COLO829 (cell line): Measurements from ENCODE around the gene DGKI.
"Not testable (repeated sequence)": the region's sequence is repeated elsewhere in the genome, so short reads cannot be mapped to it uniquely, and the experiment has no call there.

Experiments used
- DNase-seq: peaks from one replicate; pipeline ENCODE4 v3.0.0; 2012; ENCODE audit warnings: low spot score

Gene DGKI

DNA sequence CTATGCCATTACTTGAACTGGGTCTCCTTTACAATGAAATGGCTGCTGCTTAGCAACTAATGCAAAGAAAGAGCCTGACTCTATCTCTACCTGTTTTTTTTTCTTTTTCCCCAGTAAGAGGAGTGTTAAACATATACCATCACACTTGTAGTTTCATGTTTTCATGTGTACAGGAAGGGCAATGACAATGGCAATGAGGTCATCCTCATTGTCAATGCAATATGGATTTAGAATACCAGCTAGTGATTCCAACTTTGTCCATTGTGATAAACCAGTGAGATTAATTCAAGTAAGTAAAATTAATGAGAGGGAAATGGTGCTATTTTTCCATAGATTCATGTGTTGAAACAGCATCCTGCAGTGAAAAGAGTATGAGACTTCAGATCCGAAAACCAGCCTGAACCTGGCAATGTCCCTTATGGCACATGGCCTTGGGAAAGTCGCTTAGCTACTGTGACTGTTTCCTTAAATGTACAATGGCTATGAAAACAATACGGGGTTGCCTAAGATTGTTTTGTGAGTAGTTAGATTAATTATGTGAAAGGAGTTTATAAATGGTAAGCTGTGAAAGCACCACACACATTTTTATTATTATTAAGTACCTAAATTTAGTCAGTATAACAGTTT is 11.2 kb downstream of the DGKI start:
- no peak for DNase-seq

DNA sequence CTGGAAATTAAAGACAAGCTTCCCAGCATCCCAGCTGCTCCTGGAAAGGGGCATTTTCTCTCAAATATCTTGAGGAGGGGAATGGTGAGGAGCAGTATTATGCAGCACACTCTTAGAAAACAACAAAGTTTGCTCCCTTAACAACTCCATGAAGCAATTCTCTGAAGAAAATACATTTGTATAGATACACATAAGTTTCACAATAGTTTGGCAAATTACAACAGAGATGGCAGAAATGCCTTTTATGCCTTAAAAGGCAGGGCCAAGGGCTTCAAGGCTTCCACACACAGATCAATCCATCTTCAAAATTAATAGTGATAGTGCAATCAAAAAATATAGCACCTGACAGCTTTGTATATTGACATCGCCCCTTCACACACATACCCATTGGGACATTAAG is 12.2 kb downstream of the DGKI start:
- DNase-seq = no peak

DNA sequence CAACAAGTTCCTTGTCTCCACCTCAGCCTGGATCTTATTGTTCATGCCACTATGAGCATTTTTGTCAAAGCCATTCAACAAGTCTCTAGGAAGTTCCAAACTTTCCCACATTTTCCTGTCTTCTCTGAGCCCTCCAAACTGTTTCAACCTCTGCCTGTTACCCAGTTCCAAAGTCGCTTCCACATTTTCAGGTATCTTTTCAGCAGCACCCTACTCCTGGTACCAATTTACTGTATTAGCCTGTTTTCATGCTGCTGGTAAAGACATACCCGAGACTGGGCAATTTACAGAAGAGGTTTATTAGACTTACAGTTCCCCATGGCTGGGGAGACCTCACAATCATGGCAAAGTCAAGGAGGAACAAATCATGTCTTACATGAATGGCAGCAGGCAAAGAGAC is 13.8 kb downstream of the DGKI start:
- DNase-seq = not testable (repeated sequence)

DNA sequence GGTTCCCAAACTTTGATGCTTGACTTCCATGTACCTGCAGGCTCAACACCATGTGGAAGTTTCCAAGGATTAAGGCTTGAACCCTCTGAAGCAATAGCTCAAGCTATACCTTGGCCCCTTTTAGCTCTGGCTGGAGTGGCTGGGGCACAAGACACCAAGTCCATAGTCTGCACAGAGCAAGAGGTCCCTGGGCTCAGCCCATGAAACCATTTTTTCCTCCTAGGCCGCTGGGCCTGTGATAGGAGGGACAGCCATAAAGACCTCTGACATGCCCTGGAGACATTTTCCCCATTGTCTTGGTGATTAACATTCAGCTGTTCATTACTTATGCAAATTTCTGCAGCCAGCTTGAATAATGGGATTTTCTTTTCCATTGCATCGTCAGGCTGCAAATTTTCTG is 14.4 kb downstream of the DGKI start:
- no peak for DNase-seq

- DNase-seq = not testable (repeated sequence)
Measured at GRCh38 chr7:137831555-137831954, 15.2 kb downstream of the DGKI start.

- no peak for DNase-seq
Measured at GRCh38 chr7:137829337-137829992, 17.3 kb downstream of the DGKI start.

- DNase-seq = no peak
Measured at GRCh38 chr7:137828456-137828855, 18.3 kb downstream of the DGKI start.

GRCh38 chr7:137825489-137825888 is 21.3 kb downstream of the DGKI start:
- DNase-seq = no peak

- DNase-seq = peak; percentile 75
Measured at GRCh38 chr7:137820677-137821420, 25.9 kb downstream of the DGKI start.

GRCh38 chr7:137820156-137820555 is 26.6 kb downstream of the DGKI start:
- DNase-seq = no peak

DNA sequence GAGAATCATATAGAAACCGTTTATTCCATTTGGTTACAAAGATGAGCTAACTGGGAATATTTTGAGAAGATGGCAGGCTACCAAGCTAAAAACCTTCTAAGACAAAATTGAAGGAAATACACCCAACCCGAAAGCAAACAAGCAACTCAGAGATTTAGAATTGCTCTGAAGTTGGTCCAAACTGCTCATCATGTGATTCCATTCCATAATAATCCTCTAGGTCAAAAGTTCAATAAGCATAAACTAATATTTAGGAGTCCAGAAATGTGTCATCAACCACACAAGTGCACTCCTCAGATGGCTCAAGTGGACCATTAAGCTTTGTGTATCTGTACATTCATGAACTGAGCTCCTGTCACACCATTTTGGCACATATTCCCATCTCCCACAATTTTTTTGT is 28.7 kb downstream of the DGKI start:
- DNase-seq = peak; percentile 57

- no peak for DNase-seq
Measured at GRCh38 chr7:137816696-137817320, 30.0 kb downstream of the DGKI start.

DNA sequence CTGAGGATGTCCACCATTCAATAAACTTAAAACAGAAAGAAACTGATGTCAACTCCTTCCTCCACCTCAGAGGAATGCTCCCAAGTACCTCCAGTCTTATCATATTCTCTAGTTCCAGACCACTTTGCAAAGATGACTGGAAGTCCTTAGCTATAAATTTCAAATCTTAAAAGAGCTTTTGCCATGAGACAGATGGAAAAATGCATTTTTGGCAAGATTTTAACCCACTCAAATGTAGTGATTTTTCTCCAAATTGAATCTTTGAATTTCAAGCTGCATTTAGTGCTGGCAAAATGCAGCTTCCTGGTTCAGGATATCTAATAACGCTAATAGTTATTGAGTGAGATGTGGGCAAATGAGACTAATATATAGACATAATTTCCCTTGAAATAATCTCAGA is 33.2 kb downstream of the DGKI start:
- no peak for DNase-seq

GRCh38 chr7:137810248-137810647 is 36.5 kb downstream of the DGKI start:
- no peak for DNase-seq

DNA sequence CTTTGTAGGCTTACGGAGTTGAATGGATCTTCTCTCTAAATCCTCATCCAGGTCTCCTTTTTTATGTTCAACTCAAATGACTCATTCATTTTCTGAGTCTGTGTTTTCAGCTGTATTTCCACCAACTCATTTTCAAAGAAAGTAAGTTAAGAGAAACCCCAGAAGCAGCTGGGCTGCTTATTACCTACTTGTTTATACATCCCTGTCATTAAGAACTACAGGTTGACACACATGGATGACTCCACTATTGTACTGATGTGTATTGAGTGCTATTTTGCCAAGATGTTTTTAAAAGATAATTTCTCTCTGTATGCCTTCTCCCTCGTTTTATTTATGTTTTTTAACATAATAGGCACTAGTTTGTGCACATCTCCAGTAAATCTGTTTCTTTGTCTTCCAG is 41.9 kb downstream of the DGKI start:
- no peak for DNase-seq

GRCh38 chr7:137801491-137801890 is 45.3 kb downstream of the DGKI start:
- DNase-seq = no peak

GRCh38 chr7:137801003-137801402 is 45.8 kb downstream of the DGKI start:
- peak; percentile 84 for DNase-seq

GRCh38 chr7:137798073-137798763 is 48.6 kb downstream of the DGKI start:
- no peak for DNase-seq

GRCh38 chr7:137795211-137795610 is 51.6 kb downstream of the DGKI start:
- no peak for DNase-seq

- DNase-seq = no peak
Measured at GRCh38 chr7:137791930-137792329, 54.8 kb downstream of the DGKI start.

DNA sequence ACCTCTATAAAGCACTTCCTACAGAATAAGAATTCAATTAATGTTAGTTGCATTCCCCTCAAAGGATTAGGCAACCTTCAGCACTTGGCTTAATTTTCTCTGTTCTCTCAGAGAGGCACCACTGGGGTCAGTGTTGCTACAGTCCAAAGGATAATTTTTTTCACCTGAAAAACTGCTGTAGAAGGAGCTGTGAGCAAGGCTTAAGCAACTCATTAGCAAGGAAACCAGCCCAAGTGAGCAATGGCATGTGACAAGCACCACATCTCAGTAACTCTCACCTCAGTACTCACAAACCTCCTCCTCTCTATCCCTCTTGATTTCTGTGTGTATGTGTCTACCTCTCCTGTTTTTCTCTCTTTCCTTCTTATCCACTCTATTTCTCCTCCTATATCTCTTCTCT is 55.9 kb downstream of the DGKI start:
- no peak for DNase-seq

- DNase-seq = no peak
Measured at GRCh38 chr7:137789215-137789882, 57.4 kb downstream of the DGKI start.
